ENCODE results near the gene FSD1L. TPM values are rescaled to one million over a fixed set of nuclear protein-coding genes. Genes with fewer than 3 reads are reported as not detected.

The FSD1L gene
- total RNA-seq, 4 donors from 2014 or later: 10.1 to 24.3 (median 13.7) TPM

DNA sequence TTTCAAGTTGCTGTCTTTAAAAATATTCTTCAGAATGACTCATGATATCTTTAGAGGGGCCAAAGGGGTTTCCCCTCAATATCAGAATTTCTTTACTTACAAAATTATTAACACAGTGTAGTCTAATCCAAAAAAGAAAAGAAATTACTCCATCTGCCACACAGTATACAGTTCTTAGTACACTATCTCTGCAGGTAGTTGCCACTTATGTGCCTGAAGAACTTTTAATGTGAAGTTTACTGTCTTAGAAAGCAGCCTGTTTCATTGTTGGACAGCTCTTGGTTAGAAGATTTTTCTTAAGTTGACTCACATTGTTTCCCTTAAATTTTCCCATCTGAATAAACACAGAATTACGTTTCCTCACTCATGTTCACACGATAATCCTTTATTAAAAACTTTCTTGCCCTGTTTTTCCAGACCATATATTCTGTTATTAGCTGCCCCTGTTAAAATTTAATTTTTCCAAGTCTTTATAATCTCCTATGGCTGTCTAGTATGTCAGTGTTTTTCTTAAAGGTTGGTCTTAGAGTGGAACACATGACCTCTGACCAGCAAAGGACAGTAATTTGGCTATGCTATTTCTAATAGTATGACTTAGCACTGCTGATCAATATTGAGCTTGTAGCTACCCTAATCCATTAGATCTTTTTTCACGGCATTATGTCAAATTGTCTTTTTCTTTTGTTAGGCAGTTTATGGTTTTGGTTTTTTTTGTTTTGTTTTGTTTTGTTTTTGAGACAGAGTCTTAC, 88.3 kb downstream of the FSD1L start:
- TF ChIP-seq, protein P1, sequence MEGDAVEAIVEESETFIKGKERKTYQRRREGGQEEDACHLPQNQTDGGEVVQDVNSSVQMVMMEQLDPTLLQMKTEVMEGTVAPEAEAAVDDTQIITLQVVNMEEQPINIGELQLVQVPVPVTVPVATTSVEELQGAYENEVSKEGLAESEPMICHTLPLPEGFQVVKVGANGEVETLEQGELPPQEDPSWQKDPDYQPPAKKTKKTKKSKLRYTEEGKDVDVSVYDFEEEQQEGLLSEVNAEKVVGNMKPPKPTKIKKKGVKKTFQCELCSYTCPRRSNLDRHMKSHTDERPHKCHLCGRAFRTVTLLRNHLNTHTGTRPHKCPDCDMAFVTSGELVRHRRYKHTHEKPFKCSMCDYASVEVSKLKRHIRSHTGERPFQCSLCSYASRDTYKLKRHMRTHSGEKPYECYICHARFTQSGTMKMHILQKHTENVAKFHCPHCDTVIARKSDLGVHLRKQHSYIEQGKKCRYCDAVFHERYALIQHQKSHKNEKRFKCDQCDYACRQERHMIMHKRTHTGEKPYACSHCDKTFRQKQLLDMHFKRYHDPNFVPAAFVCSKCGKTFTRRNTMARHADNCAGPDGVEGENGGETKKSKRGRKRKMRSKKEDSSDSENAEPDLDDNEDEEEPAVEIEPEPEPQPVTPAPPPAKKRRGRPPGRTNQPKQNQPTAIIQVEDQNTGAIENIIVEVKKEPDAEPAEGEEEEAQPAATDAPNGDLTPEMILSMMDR (IDR thresholded peaks at IDR 0.05): no peak
- TF ChIP-seq POLR2A (IDR thresholded peaks at IDR 0.05): no peak
- Histone ChIP-seq H3K4me1 (no peaks in the 10 kb centered on the region), H3K4me3 (no peak overlapping the region), H3K27ac (no peak overlapping the region), H3K9me3 (no peaks in the 10 kb centered on the region), H3K36me3 (peaks cover 0 to 9% (median 0%) of the 10 kb centered on the region in 3 donors), H3K27me3 (no peaks in the 10 kb centered on the region)
- DNase-seq: no peak

DNA sequence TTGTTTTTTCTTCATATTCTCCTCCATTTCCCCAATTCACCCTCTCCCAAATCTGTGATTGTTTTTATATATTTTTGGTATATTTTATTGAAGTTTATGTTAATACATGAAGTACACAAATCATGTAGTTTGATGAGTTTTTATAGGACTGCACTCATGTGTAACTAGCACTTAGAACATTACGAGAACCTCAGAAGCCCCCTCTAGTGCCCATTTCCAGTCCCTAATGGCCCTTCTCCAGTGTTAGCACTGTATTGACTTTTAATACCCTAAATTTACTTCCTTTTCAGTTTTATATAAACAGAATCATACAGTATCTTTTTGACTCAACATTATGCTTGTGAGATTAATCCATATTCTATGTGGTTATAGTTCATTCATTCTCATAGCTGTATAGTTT, 91.6 kb downstream of the FSD1L start:
- Histone ChIP-seq H3K4me1 (no peaks in the 10 kb centered on the region), H3K9me3 (no peaks in the 10 kb centered on the region), H3K27ac (no peak overlapping the region), H3K36me3 (peaks cover 0 to 9% (median 0%) of the 10 kb centered on the region in 3 donors), H3K4me3 (no peak overlapping the region), H3K27me3 (no peaks in the 10 kb centered on the region)
- TF ChIP-seq, protein P1 (IDR thresholded peaks at IDR 0.05): no peak
- no peak for TF ChIP-seq POLR2A (IDR thresholded peaks at IDR 0.05)
- no peak for DNase-seq

- H3K9me3 ChIP-seq: no peaks in the 10 kb centered on the region
- TF ChIP-seq POLR2A (IDR thresholded peaks at IDR 0.05): no peak
- TF ChIP-seq, protein P1 (IDR thresholded peaks at IDR 0.05): no peak
- no peak for DNase-seq
Measured at GRCh38 chr9:105541838-105542237, 94.0 kb downstream of the FSD1L start.

GRCh38 chr9:105554042-105554441, 106.2 kb downstream of the FSD1L start:
- DNase-seq: no peak
- no peaks in the 10 kb centered on the region for H3K9me3 ChIP-seq
- no peak overlapping the region for H3K27ac ChIP-seq
- H3K4me3 ChIP-seq: no peak overlapping the region
- peaks cover 0 to 4% (median 1%) of the 10 kb centered on the region in 4 donors for H3K4me1 ChIP-seq
- no peaks in the 10 kb centered on the region for H3K36me3 ChIP-seq
- TF ChIP-seq, protein P1 (IDR thresholded peaks at IDR 0.05): no peak
- no peak for TF ChIP-seq POLR2A (IDR thresholded peaks at IDR 0.05)
- H3K27me3 ChIP-seq: no peaks in the 10 kb centered on the region

More at GRCh38 chr9:105541838-105542237, 94.0 kb downstream of the FSD1L start:
- no peak overlapping the region for H3K27ac ChIP-seq
- no peaks in the 10 kb centered on the region for H3K27me3 ChIP-seq
- no peaks in the 10 kb centered on the region for H3K36me3 ChIP-seq
- no peak overlapping the region for H3K4me3 ChIP-seq
- no peaks in the 10 kb centered on the region for H3K4me1 ChIP-seq

DNA sequence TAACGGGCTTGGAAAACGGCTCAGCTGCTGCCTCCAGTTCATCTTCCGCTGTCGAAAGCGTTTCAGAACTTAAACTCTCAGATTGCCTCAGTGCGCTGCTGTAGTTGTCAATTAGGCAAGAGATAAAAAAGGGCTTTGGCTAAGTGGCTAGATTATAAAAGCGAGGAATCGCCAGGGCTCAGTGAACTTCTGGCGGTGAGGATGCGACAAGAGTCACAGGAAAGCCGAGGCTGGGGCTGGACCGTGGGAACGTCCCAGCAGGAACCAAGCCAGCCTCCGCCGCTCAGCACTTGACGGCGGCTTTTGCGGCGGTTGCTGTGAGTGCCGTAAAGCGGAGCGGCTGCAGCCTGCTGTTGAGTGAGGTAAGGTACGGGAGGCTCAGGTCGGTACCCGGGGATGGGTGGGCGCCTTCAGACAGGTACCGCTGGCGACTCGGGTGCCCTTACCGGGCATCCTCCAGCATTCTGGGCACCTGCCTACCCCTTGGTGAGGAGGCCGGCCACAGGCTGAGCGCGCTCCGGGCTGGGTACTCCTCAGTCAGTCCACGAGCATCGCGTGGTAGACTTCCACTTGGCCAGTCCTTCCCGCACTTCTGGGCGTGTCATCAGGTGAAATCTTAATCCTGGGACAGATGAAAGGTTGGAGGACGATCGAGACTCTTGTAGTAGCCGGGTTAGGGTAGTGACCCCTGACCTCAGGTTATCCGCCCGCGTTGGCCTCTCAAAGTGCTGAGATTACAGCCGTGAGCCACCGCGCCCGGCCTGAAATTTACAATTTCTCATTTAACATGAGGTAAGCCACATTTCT, 110.2 kb downstream of the FSD1L start, which contains the start of gene FKTN:
Gene FKTN, plus strand, starts transcription at position 328 of the 807 bp plus-strand sequence. CDS start 16,902 bp downstream, outside the sequence.
- Histone ChIP-seq H3K27ac (peak within 1 kb of the TSS; percentile 33 to 58 (median 45)), H3K27me3 (no peaks in the 10 kb centered on the region), H3K4me3 (peak within 1 kb of the TSS; percentile 65 to 81 (median 76)), H3K36me3 (no peaks in the 10 kb centered on the region), H3K9me3 (peaks cover 0 to 2% (median 0%) of the 10 kb centered on the region in 4 donors), H3K4me1 (peaks cover 0 to 6% (median 1%) of the 10 kb centered on the region in 4 donors)
- TF ChIP-seq, protein P1 (IDR thresholded peaks at IDR 0.05): no peak
- peak in 1 of 2 donors; percentile 20 for TF ChIP-seq POLR2A (IDR thresholded peaks at IDR 0.05)
- peak; percentile 81 to 95 (median 91) for DNase-seq

Data from Peyer's patch (tissue), 4 donors.